Renal pelvis (tissue), 4 donors: ENCODE data around the gene NCKAP5. TPM values are rescaled to one million over a fixed set of nuclear protein-coding genes. Genes with fewer than 3 reads are reported as not detected.

Experiments used
- DNase-seq: peaks from one replicate; pipeline ENCODE4 v3.0.0-alpha.2; 2013
- polyA plus RNA-seq, 3 donors: library from polyadenylated mRNA; unstranded; fragments of 120-200 nt; gene quantifications; one replicate each; pipeline ENCODE4 v1.2.1, GENCODE V29; 2013; ENCODE audit not compliant: insufficient read length in 3 of 3

NCKAP5 gene
- polyA plus RNA-seq, 3 donors, result 6.2 to 6.5 (median 6.3) TPM

GRCh38 chr2:132999421-132999820, 568.8 kb downstream of the NCKAP5 start:
- no peak for DNase-seq

GRCh38 chr2:132998221-132998620, 570.0 kb downstream of the NCKAP5 start:
- DNase-seq, result no peak

GRCh38 chr2:132991471-132992045, 576.7 kb downstream of the NCKAP5 start:
- DNase-seq, result no peak

- DNase-seq, result no peak
Measured at GRCh38 chr2:132984731-132985130, 583.5 kb downstream of the NCKAP5 start.

GRCh38 chr2:132980304-132980703, 588.0 kb downstream of the NCKAP5 start:
- no peak for DNase-seq

GRCh38 chr2:132979339-132980093, 588.7 kb downstream of the NCKAP5 start:
- DNase-seq, result no peak

- no peak for DNase-seq
Measured at GRCh38 chr2:132978840-132979239, 589.4 kb downstream of the NCKAP5 start.

GRCh38 chr2:132977812-132978529, 590.3 kb downstream of the NCKAP5 start:
- DNase-seq, result no peak

GRCh38 chr2:132975193-132976105, 592.8 kb downstream of the NCKAP5 start:
- DNase-seq, result no peak

GRCh38 chr2:132974467-132975095, 593.7 kb downstream of the NCKAP5 start:
- no peak for DNase-seq

- no peak for DNase-seq
Measured at GRCh38 chr2:132971310-132972061, 596.8 kb downstream of the NCKAP5 start.

GRCh38 chr2:132969371-132969985, 598.8 kb downstream of the NCKAP5 start:
- DNase-seq, result no peak

GRCh38 chr2:132965460-132965859, 602.8 kb downstream of the NCKAP5 start:
- no peak for DNase-seq

GRCh38 chr2:132963161-132963560, 605.1 kb downstream of the NCKAP5 start:
- no peak for DNase-seq

- DNase-seq, result no peak
Measured at GRCh38 chr2:132958887-132959286, 609.4 kb downstream of the NCKAP5 start.

- DNase-seq, result no peak
Measured at GRCh38 chr2:132955871-132956615, 612.2 kb downstream of the NCKAP5 start.

- DNase-seq, result no peak
Measured at GRCh38 chr2:132953771-132954170, 614.5 kb downstream of the NCKAP5 start.

- peak; percentile 22 for DNase-seq
Measured at GRCh38 chr2:132951008-132951714, 617.1 kb downstream of the NCKAP5 start.

- no peak for DNase-seq
Measured at GRCh38 chr2:132949108-132949507, 619.2 kb downstream of the NCKAP5 start.
